HEK293 (cell line): Measurements from ENCODE around the gene TPSD1.

ENCODE experiments used
- MYNN ChIP-seq: fragments of 450-650 bp; formaldehyde crosslinking; IDR thresholded peaks from 2 replicates; pipeline ENCODE4 v1.5.1; 2016; ENCODE audit warnings: missing biosample characterization, missing genetic modification characterization, borderline replicate concordance
- ZBTB7A ChIP-seq: fragments of 450-650 bp; formaldehyde crosslinking; IDR thresholded peaks from 2 replicates; pipeline ENCODE4 v1.5.1; 2016; ENCODE audit warnings: low read depth, missing biosample characterization, missing genetic modification characterization

- TF ChIP-seq MYNN (tag by site-specific recombination) = no peak
- TF ChIP-seq ZBTB7A (tag by site-specific recombination) = no peak
These were observed 9.3 kb downstream of the TPSD1 start for GRCh38 chr16:1265090-1265630.
